IMR-90 (cell line): Measurements from ENCODE around the gene SH2D4B. TPM values are rescaled to one million over a fixed set of nuclear protein-coding genes. Genes with fewer than 3 reads are reported as not detected.

ENCODE experiments used
- ATAC-seq: fragments of 200-7000 bp; cut with Tn5 transposase; 2 replicates; pipeline ENCODE4 v1.9.1; 2020; ENCODE audit warnings: low read depth, mild to moderate bottlenecking, moderate library complexity
- BruUV-seq: library from RNA; stranded (reverse); fragments of 400-500 nt; replicated peaks from 2 replicates; lab custom pipeline; 2021; lab: Mats Ljungman, UMichigan
- CTCF ChIA-PET: fragments of 300-600 bp; formaldehyde crosslinking; extraction: SDS; loops from one replicate; lab custom pipeline; 2021; ENCODE audit warnings: antibody characterized with exemption; lab: Yijun Ruan, JAX
- POLR2A ChIA-PET: fragments of 300-600 bp; sonication (Branson Sonifier 250); formaldehyde crosslinking; loops from one replicate; lab custom pipeline; 2022; ENCODE audit warnings: antibody characterized with exemption; ENCODE audit not compliant: unreplicated experiment; lab: Charles Lee
- DNase-seq: peaks from one replicate; pipeline ENCODE4 v3.0.0; 2013
- H2AFZ ChIP-seq: replicated peaks from 2 replicates; pipeline ENCODE3; 2013; ENCODE audit warnings: low read length, mild to moderate bottlenecking; ENCODE audit not compliant: poor library complexity
- H2AK5ac ChIP-seq: 2 replicates; pipeline ENCODE4 v1.6.1; 2013; ENCODE audit warnings: low read depth, low read length, inconsistent platforms
- H2AK9ac ChIP-seq: replicated peaks from 2 replicates; pipeline ENCODE3; 2013; ENCODE audit warnings: mild to moderate bottlenecking, low read depth, low read length, moderate library complexity; ENCODE audit not compliant: poor library complexity
- H2BK120ac ChIP-seq: 2 replicates; pipeline ENCODE4 v1.6.1; 2013; ENCODE audit warnings: low read depth, low read length, inconsistent platforms
- H2BK15ac ChIP-seq: 3 replicates; pipeline ENCODE4 v1.6.1; 2013; ENCODE audit warnings: low read depth, low read length, inconsistent platforms
- H2BK20ac ChIP-seq: 2 replicates; pipeline ENCODE4 v1.6.1; 2013; ENCODE audit warnings: low read depth, mild to moderate bottlenecking, inconsistent platforms, low read length, moderate library complexity
- H2BK5ac ChIP-seq: 2 replicates; pipeline ENCODE4 v1.6.1; 2013; ENCODE audit warnings: mild to moderate bottlenecking, low read depth, low read length, inconsistent platforms; ENCODE audit not compliant: poor library complexity, severe bottlenecking
- H3K14ac ChIP-seq: replicated peaks from 2 replicates; pipeline ENCODE4 v1.6.1; 2013; ENCODE audit warnings: low read depth, low read length, inconsistent platforms
- H3K18ac ChIP-seq: 2 replicates; pipeline ENCODE4 v1.6.1; 2013; ENCODE audit warnings: low read depth, low read length, control low read depth
- H3K23ac ChIP-seq: 2 replicates; pipeline ENCODE4 v1.6.1; 2013; ENCODE audit warnings: low read depth, low read length, inconsistent platforms
- H3K27ac ChIP-seq: 2 replicates; pipeline ENCODE4 v1.5.1; 2013; ENCODE audit warnings: mild to moderate bottlenecking, control low read depth, low read length; ENCODE audit not compliant: insufficient read depth
- H3K27me3 ChIP-seq: 2 replicates; pipeline ENCODE4 v1.6.1; 2013; ENCODE audit warnings: low read length; ENCODE audit not compliant: control insufficient read depth, insufficient read depth
- H3K36me3 ChIP-seq: 2 replicates; pipeline ENCODE4 v1.6.1; 2013; ENCODE audit warnings: low read length, mixed read lengths; ENCODE audit not compliant: control insufficient read depth, insufficient read depth
- H3K4ac ChIP-seq: 2 replicates; pipeline ENCODE4 v1.6.1; 2013; ENCODE audit warnings: low read depth, low read length, inconsistent platforms
- H3K4me1 ChIP-seq: 2 replicates; pipeline ENCODE4 v1.6.1; 2013; ENCODE audit warnings: low read length, mixed read lengths; ENCODE audit not compliant: control insufficient read depth, insufficient read depth
- H3K4me2 ChIP-seq: 2 replicates; pipeline ENCODE4 v1.6.1; 2013; ENCODE audit warnings: low read depth, mild to moderate bottlenecking, control low read depth, low read length, moderate library complexity
- H3K4me3 ChIP-seq: 2 replicates; pipeline ENCODE4 v1.5.1; 2013; ENCODE audit warnings: low read depth, mild to moderate bottlenecking, control low read depth, low read length, moderate library complexity; ENCODE audit not compliant: insufficient read depth
- H3K56ac ChIP-seq: 2 replicates; pipeline ENCODE4 v1.6.1; 2013; ENCODE audit warnings: low read length, inconsistent platforms; ENCODE audit not compliant: insufficient read depth; ENCODE audit errors: extremely low read depth
- H3K79me1 ChIP-seq, 2 experiments: 2 replicates each; pipeline ENCODE4 v1.6.1; 2013; ENCODE audit warnings: low read length in 2 of 2, inconsistent platforms in 1 of 2, low read depth in 1 of 2
- H3K9ac ChIP-seq: 2 replicates; pipeline ENCODE4 v1.6.1; 2013; ENCODE audit warnings: low read depth, low read length, control low read depth
- H3K9me1 ChIP-seq: 2 replicates; pipeline ENCODE4 v1.6.1; 2013; ENCODE audit warnings: low read length, inconsistent platforms; ENCODE audit not compliant: insufficient read depth
- H3K9me3 ChIP-seq: 2 replicates; pipeline ENCODE4 v1.6.1; 2013; ENCODE audit warnings: low read length; ENCODE audit not compliant: control insufficient read depth, insufficient read depth
- H4K20me1 ChIP-seq: 2 replicates; pipeline ENCODE4 v1.6.1; 2013; ENCODE audit warnings: low read length, inconsistent platforms; ENCODE audit not compliant: insufficient read depth
- H4K5ac ChIP-seq: 2 replicates; pipeline ENCODE4 v1.6.1; 2013; ENCODE audit warnings: mild to moderate bottlenecking, low read depth, low read length, control low read depth
- H4K8ac ChIP-seq, 2 experiments: 2 replicates each; pipeline ENCODE4 v1.6.1; 2013; ENCODE audit warnings: low read depth in 2 of 2, low read length in 2 of 2, control low read depth in 1 of 2, inconsistent platforms in 1 of 2
- H4K91ac ChIP-seq: 2 replicates; pipeline ENCODE4 v1.6.1; 2013; ENCODE audit warnings: low read depth, low read length, inconsistent platforms; ENCODE audit not compliant: insufficient read depth
- CEBPB ChIP-seq: IDR thresholded peaks from 2 replicates; pipeline ENCODE4 v1.6.1; 2012; ENCODE audit warnings: low read depth, low read length, improper control_type of control experiment
- CTCF ChIP-seq: conservative IDR thresholded peaks from 2 replicates; pipeline ENCODE4 v1.5.1; 2012; ENCODE audit warnings: mild to moderate bottlenecking, low read depth, low read length, improper control_type of control experiment
- ELK1 ChIP-seq: fragments of 150-350 bp; IDR thresholded peaks from 2 replicates; pipeline ENCODE4 v1.6.1; 2016; ENCODE audit warnings: low read depth, mild to moderate bottlenecking, low read length, moderate library complexity, borderline replicate concordance
- FOS ChIP-seq: fragments of 150-350 bp; IDR thresholded peaks from 2 replicates; pipeline ENCODE4 v1.6.1; 2016; ENCODE audit warnings: low read depth, low read length
- MAFK ChIP-seq: IDR thresholded peaks from 2 replicates; pipeline ENCODE4 v1.6.1; 2012; ENCODE audit warnings: low read depth, low read length, improper control_type of control experiment
- MAZ ChIP-seq: IDR thresholded peaks from 2 replicates; pipeline ENCODE4 v1.6.1; 2012; ENCODE audit warnings: low read depth, mild to moderate bottlenecking, low read length, improper control_type of control experiment, moderate library complexity, borderline replicate concordance
- NFE2L2 ChIP-seq: fragments of 150-350 bp; IDR thresholded peaks from 2 replicates; pipeline ENCODE4 v1.6.1; 2016; ENCODE audit warnings: low read depth, mild to moderate bottlenecking, low read length
- RAD21 ChIP-seq: IDR thresholded peaks from 2 replicates; pipeline ENCODE4 v1.6.1; 2012; ENCODE audit warnings: low read length, improper control_type of control experiment
- RCOR1 ChIP-seq: IDR thresholded peaks from 2 replicates; pipeline ENCODE4 v1.6.1; 2012; ENCODE audit warnings: mild to moderate bottlenecking, low read length, improper control_type of control experiment; ENCODE audit not compliant: insufficient replicate concordance
- RFX5 ChIP-seq: IDR thresholded peaks from 2 replicates; pipeline ENCODE4 v1.8.0; 2012; ENCODE audit warnings: low read depth, mild to moderate bottlenecking, low read length, moderate library complexity
- USF2 ChIP-seq: fragments of 150-350 bp; IDR thresholded peaks from 2 replicates; pipeline ENCODE4 v1.6.1; 2017; ENCODE audit warnings: mild to moderate bottlenecking, antibody characterized with exemption, low read length, low read depth
- WGBS, 2 experiments: methylation state at CpG; one replicate each; pipeline versions ENCODE4 v1.1.5 to v1.1.7; 2013; ENCODE audit warnings: missing lambda C conversion rate in 2 of 2; ENCODE audit not compliant: insufficient read length in 1 of 2; ENCODE audit errors: extremely low coverage in 2 of 2; 5-methylcytosine and 5-hydroxymethylcytosine counted together
- dilution Hi-C: fragments of 300-500 bp; cut with HindIII; formaldehyde crosslinking; loops from one replicate; pipeline ENCODE4 v1.14.3; 2018; ENCODE audit warnings: low sequenced_read_pairs; ENCODE audit not compliant: unreplicated experiment
- in situ Hi-C: fragments of 300-500 bp; cut with MboI; formaldehyde crosslinking; loops from 3 replicates; pipeline ENCODE4 v1.14.3; 2019; ENCODE audit warnings: low sequenced_read_pairs, inconsistent platforms, mixed read lengths
- intact Hi-C: fragments of 100-400 bp; cut with micrococcal nuclease; formaldehyde crosslinking; loops from 2 replicates; pipeline ENCODE4 v1.10.0; 2022
- polyA plus RNA-seq, 3 experiments: library from polyadenylated mRNA; depleted of rRNA; stranded (reverse); fragments of >200 nt; gene quantifications; 2 replicates each; pipeline ENCODE4 v1.2.3, GENCODE V29; 2012; ENCODE audit warnings: low replicate concordance in 1 of 3
- total RNA-seq: library from RNA; depleted of rRNA; stranded (reverse); fragments of >200 nt; gene quantifications from 2 replicates; pipeline ENCODE4 v1.2.3, GENCODE V29; 2012

The SH2D4B gene
- total and polyA plus RNA-seq, 2 of the 4 experiments (the other 2 are of a cell fraction), result not detected

- no peak overlapping the region for H2BK120ac ChIP-seq
- no peak overlapping the region for H3K56ac ChIP-seq
- DNase-seq (no peak), ATAC-seq (no peak)
- H4K8ac ChIP-seq, result no peak overlapping the region
- H4K5ac ChIP-seq, result no peak overlapping the region
- 41% methylated on average over 3 of the region's 8 CpGs; no CpG with 5 or more reads in 1 of the 2 experiments for WGBS, 2 experiments
- H4K91ac ChIP-seq, result no peak overlapping the region
- no peak overlapping the region for H3K4me3 ChIP-seq
- H3K14ac ChIP-seq, result no peak overlapping the region
- BruUV-seq, result no TSS peak
- H3K36me3 ChIP-seq, result no peaks in the 10 kb centered on the region
- no peak overlapping the region for H3K4ac ChIP-seq
- H3K27me3 ChIP-seq, result no peaks in the 10 kb centered on the region
- no peak overlapping the region for H3K23ac ChIP-seq
- no peaks in the 10 kb centered on the region for H3K79me1 ChIP-seq
- H3K9me3 ChIP-seq, result no peaks in the 10 kb centered on the region
- no peak overlapping the region for H2AK9ac ChIP-seq
- ChIA-PET POLR2A (no interaction called here), CTCF (no interaction called here)
- H2AK5ac ChIP-seq, result no peak overlapping the region
- no peak overlapping the region for H2BK15ac ChIP-seq
- H3K9me1 ChIP-seq, result no peaks in the 10 kb centered on the region
- no peak overlapping the region for H2BK5ac ChIP-seq
- intact Hi-C loops (no loop called here), dilution Hi-C loops (no loop called here), in situ Hi-C loops (no loop called here)
- TF ChIP-seq RCOR1 (no peak), NFE2L2 (no peak), CEBPB (no peak), RFX5 (no peak), CTCF (no peak), USF2 (no peak), MAFK (no peak), ELK1 (no peak), FOS (no peak), MAZ (no peak), RAD21 (no peak)
- no peaks in the 10 kb centered on the region for H4K20me1 ChIP-seq
- H3K9ac ChIP-seq, result no peak overlapping the region
- no peaks in the 10 kb centered on the region for H3K4me1 ChIP-seq
- no peak overlapping the region for H3K18ac ChIP-seq
- no peak overlapping the region for H3K27ac ChIP-seq
- no peak overlapping the region for H2AFZ ChIP-seq
- H2BK20ac ChIP-seq, result no peak overlapping the region
- H3K4me2 ChIP-seq, result no peak overlapping the region
Observed at GRCh38 chr10:80613466-80614170, 75.9 kb downstream of the SH2D4B start.
